K562 (cell line): ENCODE results near the gene EPHB2.

Experiments used
- ARHGAP35 ChIP-seq: fragments of 450-650 bp; IDR thresholded peaks from 2 replicates; pipeline ENCODE4 v1.6.1; 2018; ENCODE audit not compliant: partially characterized antibody
- FOXM1 ChIP-seq, 2 experiments: fragments of 450-650 bp in 1 of 2; sonication (generic) in 1 of 2; formaldehyde crosslinking in 1 of 2; IDR thresholded peaks; 2 replicates each; pipeline versions ENCODE4 v1.6.1 to v1.9.0; 2017 to 2022; ENCODE audit warnings: low read depth in 2 of 2, mild to moderate bottlenecking in 2 of 2, missing genetic modification reagents in 1 of 2, moderate library complexity in 1 of 2
- NFIC ChIP-seq: fragments of 450-650 bp; IDR thresholded peaks from 2 replicates; pipeline ENCODE4 v1.6.1; 2017; ENCODE audit warnings: mild to moderate bottlenecking, inconsistent platforms
- TF ChIP-seq, protein P1 (sequence below), 3 experiments: IDR thresholded peaks in 2 of 3; conservative IDR thresholded peaks in 1 of 3; 2 replicates each; pipeline ENCODE4 v1.5.1; 2011 to 2012; ENCODE audit warnings: low read length in 3 of 3, mild to moderate bottlenecking in 3 of 3, control low read depth in 2 of 3, improper control_type of control experiment in 1 of 3, inconsistent platforms in 1 of 3, low read depth in 1 of 3, mixed read lengths in 1 of 3, moderate library complexity in 1 of 3; ENCODE audit not compliant: insufficient read depth in 2 of 3
- TF ChIP-seq, protein P2 (sequence below): sonication (generic); formaldehyde crosslinking; IDR thresholded peaks from 2 replicates; pipeline ENCODE4 v1.8.1; 2022; ENCODE audit warnings: missing genetic modification reagents

DNA sequence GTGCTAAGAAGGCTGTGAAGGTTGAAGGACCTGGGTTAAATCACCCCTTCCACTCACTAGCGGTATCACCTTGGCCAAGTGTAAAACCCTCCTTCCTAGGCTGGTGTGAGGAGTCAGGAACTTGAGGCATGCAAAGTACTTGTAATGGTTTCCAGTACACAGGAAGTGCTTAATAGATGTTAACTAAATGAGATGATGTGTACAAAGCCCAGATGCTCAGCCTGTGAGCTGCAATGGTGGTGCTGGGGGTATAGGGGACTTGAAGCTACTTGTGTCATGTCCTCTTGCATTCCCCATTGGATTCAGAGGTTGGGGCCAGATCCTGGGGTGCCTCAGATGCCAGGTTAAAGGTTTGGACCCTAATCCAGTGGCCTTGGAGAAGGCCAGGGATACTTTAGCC, 75.5 kb downstream of the EPHB2 start:
- no peak for TF ChIP-seq FOXM1 (IDR thresholded peaks at IDR 0.05; ENCODE audit: low read depth)
- no peak for TF ChIP-seq FOXM1 (CRISPR knock-in tag; IDR thresholded peaks at IDR 0.05; ENCODE audit: low read depth)
- no peak for TF ChIP-seq NFIC
- TF ChIP-seq ARHGAP35: no peak
- TF ChIP-seq, protein P1, sequence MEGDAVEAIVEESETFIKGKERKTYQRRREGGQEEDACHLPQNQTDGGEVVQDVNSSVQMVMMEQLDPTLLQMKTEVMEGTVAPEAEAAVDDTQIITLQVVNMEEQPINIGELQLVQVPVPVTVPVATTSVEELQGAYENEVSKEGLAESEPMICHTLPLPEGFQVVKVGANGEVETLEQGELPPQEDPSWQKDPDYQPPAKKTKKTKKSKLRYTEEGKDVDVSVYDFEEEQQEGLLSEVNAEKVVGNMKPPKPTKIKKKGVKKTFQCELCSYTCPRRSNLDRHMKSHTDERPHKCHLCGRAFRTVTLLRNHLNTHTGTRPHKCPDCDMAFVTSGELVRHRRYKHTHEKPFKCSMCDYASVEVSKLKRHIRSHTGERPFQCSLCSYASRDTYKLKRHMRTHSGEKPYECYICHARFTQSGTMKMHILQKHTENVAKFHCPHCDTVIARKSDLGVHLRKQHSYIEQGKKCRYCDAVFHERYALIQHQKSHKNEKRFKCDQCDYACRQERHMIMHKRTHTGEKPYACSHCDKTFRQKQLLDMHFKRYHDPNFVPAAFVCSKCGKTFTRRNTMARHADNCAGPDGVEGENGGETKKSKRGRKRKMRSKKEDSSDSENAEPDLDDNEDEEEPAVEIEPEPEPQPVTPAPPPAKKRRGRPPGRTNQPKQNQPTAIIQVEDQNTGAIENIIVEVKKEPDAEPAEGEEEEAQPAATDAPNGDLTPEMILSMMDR (IDR thresholded peaks at IDR 0.05 in 2 of 3, conservative IDR thresholded peaks at IDR 0.05 in 1 of 3; ENCODE audit: insufficient read depth in 2 of 3, low read depth in 1 of 3, low read length in 3 of 3): no peak
- TF ChIP-seq, protein P2, sequence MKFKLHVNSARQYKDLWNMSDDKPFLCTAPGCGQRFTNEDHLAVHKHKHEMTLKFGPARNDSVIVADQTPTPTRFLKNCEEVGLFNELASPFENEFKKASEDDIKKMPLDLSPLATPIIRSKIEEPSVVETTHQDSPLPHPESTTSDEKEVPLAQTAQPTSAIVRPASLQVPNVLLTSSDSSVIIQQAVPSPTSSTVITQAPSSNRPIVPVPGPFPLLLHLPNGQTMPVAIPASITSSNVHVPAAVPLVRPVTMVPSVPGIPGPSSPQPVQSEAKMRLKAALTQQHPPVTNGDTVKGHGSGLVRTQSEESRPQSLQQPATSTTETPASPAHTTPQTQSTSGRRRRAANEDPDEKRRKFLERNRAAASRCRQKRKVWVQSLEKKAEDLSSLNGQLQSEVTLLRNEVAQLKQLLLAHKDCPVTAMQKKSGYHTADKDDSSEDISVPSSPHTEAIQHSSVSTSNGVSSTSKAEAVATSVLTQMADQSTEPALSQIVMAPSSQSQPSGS: no peak
